Ovary (tissue), 3 donors: Measurements from ENCODE around the gene DNAH11.

Experiments
- EP300 ChIP-seq: sonication (generic); formaldehyde crosslinking; IDR thresholded peaks from one replicate; pipeline ENCODE4 v1.6.1; 2017; ENCODE audit warnings: antibody characterized with exemption
- POLR2A ChIP-seq: fragments of 450-650 bp; IDR thresholded peaks from one replicate; pipeline ENCODE4 v1.6.1; 2017; ENCODE audit warnings: antibody characterized with exemption, mild to moderate bottlenecking, moderate library complexity
- TF ChIP-seq, protein P1 (sequence below), 3 donors: fragments of 450-650 bp in 2 of 3; fragments of 200-600 bp in 1 of 3; IDR thresholded peaks; one replicate each; pipeline versions ENCODE4 v1.5.1 to v1.8.0; 2016 to 2022; ENCODE audit warnings: antibody characterized with exemption in 3 of 3, mild to moderate bottlenecking in 1 of 3
- donor health status: DM: no; HTN: no; CAD: no.

DNA sequence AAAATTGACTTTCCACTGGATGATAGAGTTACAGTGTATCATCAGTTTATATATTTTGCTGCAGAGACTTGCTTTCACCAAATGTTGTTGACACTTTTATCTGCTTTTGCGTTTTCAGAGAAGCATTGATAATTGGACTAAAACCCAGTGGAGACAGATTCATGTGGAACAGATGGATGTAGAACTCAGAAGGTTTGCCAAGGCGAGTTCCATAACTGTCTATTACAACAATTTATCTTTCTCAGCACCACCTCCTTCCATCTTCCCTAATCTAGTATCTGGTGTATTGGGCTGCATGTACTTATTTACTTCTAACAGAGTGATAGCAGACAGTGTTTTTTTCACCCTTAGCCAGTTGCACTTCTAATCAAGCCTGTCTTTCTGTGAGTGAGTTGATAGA is 73.3 kb downstream of the DNAH11 start:
- TF ChIP-seq POLR2A (no peak), EP300 (no peak)
- TF ChIP-seq, protein P1, sequence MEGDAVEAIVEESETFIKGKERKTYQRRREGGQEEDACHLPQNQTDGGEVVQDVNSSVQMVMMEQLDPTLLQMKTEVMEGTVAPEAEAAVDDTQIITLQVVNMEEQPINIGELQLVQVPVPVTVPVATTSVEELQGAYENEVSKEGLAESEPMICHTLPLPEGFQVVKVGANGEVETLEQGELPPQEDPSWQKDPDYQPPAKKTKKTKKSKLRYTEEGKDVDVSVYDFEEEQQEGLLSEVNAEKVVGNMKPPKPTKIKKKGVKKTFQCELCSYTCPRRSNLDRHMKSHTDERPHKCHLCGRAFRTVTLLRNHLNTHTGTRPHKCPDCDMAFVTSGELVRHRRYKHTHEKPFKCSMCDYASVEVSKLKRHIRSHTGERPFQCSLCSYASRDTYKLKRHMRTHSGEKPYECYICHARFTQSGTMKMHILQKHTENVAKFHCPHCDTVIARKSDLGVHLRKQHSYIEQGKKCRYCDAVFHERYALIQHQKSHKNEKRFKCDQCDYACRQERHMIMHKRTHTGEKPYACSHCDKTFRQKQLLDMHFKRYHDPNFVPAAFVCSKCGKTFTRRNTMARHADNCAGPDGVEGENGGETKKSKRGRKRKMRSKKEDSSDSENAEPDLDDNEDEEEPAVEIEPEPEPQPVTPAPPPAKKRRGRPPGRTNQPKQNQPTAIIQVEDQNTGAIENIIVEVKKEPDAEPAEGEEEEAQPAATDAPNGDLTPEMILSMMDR (IDR thresholded peaks at IDR 0.05), result no peak
